Transverse colon (tissue), 4 donors: ENCODE measurements around the gene RAF1. TPM values are rescaled to one million over a fixed set of nuclear protein-coding genes. Genes with fewer than 3 reads are reported as not detected.
"Not testable (repeated sequence)": the region's sequence is repeated elsewhere in the genome, so short reads cannot be mapped to it uniquely, and the experiment has no call there.

Source experiments
- DNase-seq: peaks from one replicate; pipeline ENCODE4 v3.0.0-alpha.2; 2019
- H3K27ac ChIP-seq, 4 donors: fragments of 200-600 bp; sonication (generic); 2 replicates each; pipeline ENCODE4 v1.5.1; 2016 to 2018; ENCODE audit warnings: inconsistent platforms in 4 of 4
- H3K27me3 ChIP-seq: fragments of 200-600 bp; sonication (generic); 2 replicates; pipeline ENCODE4 v1.5.1; 2017; ENCODE audit warnings: inconsistent platforms
- H3K36me3 ChIP-seq, 4 donors: fragments of 200-600 bp; sonication (generic); 2 replicates each; pipeline ENCODE4 v1.5.1; 2017 to 2019; ENCODE audit warnings: inconsistent platforms in 4 of 4
- H3K4me1 ChIP-seq, 4 donors: fragments of 200-600 bp; sonication (generic); 2 replicates each; pipeline ENCODE4 v1.5.1; 2017 to 2020; ENCODE audit warnings: inconsistent platforms in 4 of 4
- H3K4me3 ChIP-seq, 4 donors: fragments of 200-600 bp; sonication (generic); 1 replicate in 1 of 4; 2 replicates in 3 of 4; pipeline versions ENCODE4 v1.5.1 to v1.6.1; 2017 to 2019; ENCODE audit warnings: inconsistent platforms in 4 of 4
- H3K9me3 ChIP-seq, 2 donors: fragments of 200-600 bp; sonication (generic); 2 replicates each; pipeline ENCODE4 v1.5.1; 2017 to 2019; ENCODE audit warnings: inconsistent platforms in 2 of 2
- CTCF ChIP-seq, 5 experiments: fragments of 200-600 bp in 3 of 5; fragments of 450-650 bp in 2 of 5; sonication (generic) in 3 of 5; IDR thresholded peaks; 1 replicate in 2 of 5; 2 replicates in 3 of 5; pipeline ENCODE4 v1.5.1; 2016 to 2017; ENCODE audit warnings: antibody characterized with exemption in 5 of 5, inconsistent platforms in 3 of 5, mild to moderate bottlenecking in 2 of 5, moderate library complexity in 1 of 5
- EP300 ChIP-seq: sonication (generic); formaldehyde crosslinking; IDR thresholded peaks from one replicate; pipeline ENCODE4 v1.6.1; 2017; ENCODE audit warnings: antibody characterized with exemption, low read depth
- POLR2A ChIP-seq: fragments of 450-650 bp; IDR thresholded peaks from one replicate; pipeline ENCODE4 v1.6.1; 2016; ENCODE audit warnings: antibody characterized with exemption, mild to moderate bottlenecking, moderate library complexity
- POLR2AphosphoS5 ChIP-seq, 3 donors: sonication (generic); formaldehyde crosslinking; IDR thresholded peaks; one replicate each; pipeline ENCODE4 v1.6.1; 2016; ENCODE audit warnings: antibody characterized with exemption in 3 of 3
- WGBS, 2 donors: methylation state at CpG; one replicate each; pipeline ENCODE4 v1.1.5; 2018; ENCODE audit warnings: low coverage in 1 of 2; 5-methylcytosine and 5-hydroxymethylcytosine counted together
- in situ Hi-C, 4 donors: fragments of 200-750 bp; cut with MboI; loops; one replicate each; pipeline versions ENCODE4 v1.15.0 to v1.15.1; 2017; ENCODE audit warnings: low sequenced_read_pairs in 3 of 4, low pct_ligation_motif_present in 1 of 4, low pct_unique_long_range_greater_than_20kb in 1 of 4
- intact Hi-C: fragments of 100-400 bp; cut with DNase I; formaldehyde crosslinking; loops from one replicate; pipeline ENCODE4 v1.15.1; 2023; ENCODE audit warnings: low total_unique reads
- total RNA-seq, 4 donors: library from RNA; depleted of rRNA; stranded (reverse); fragments of >200 nt; gene quantifications; one replicate each; pipeline ENCODE4 v1.1.0, GENCODE V29; 2016

The RAF1 gene
- total RNA-seq, 4 donors from 2014 or later = 98.4 to 283 (median 132) TPM

DNA sequence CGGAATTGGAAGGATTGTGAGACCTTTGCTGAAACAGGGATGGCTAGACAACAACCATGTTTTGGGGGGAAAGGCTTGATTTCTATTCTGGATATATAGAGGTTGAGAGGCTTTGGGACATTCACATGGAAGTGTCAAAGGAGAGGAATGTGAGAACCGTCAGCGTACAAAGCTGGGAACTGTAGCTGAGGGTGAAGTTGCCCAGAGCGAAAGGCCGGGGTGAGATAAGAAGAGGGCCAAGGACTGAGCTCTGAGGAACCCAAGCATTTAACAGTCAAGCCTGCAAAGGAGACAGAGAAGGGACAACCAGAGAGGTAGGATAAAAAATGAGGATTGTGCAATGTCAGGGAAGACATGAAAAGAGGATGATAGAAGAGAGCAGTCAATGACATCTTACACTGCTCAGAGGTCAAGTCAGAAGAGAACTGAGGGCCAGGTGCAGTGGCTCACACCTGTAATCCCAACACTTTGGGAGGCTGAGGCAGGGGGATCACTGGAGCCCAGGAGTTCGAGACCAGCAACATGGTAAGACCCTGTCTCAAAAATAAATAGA lies 41.5 kb upstream of the RAF1 start:
- Histone ChIP-seq H3K36me3 (no peaks in the 10 kb centered on the region), H3K9me3 (no peaks in the 10 kb centered on the region), H3K27me3 (no peaks in the 10 kb centered on the region), H3K4me1 (peaks cover 0 to 5% (median 0%) of the 10 kb centered on the region in 4 donors), H3K4me3 (no peak overlapping the region), H3K27ac (no peak overlapping the region)
- TF ChIP-seq EP300 = no peak
- TF ChIP-seq CTCF (IDR thresholded peaks at IDR 0.05) = no peak
- no peak for TF ChIP-seq POLR2AphosphoS5 (IDR thresholded peaks at IDR 0.05)
- TF ChIP-seq POLR2A = no peak
- no peak for DNase-seq
- 91 to 95% methylated on average over 4 to 6 of the region's 6 CpGs for WGBS, 2 donors
- intact Hi-C loops = no loop called here
- in situ Hi-C loops = loop anchor here in 2 of 4 donors (25.0 kb wide), 2 partner anchors 143 to 568 kb away; partner anchors contain the start of gene MKRN2 (in 1 of the 2)

DNA sequence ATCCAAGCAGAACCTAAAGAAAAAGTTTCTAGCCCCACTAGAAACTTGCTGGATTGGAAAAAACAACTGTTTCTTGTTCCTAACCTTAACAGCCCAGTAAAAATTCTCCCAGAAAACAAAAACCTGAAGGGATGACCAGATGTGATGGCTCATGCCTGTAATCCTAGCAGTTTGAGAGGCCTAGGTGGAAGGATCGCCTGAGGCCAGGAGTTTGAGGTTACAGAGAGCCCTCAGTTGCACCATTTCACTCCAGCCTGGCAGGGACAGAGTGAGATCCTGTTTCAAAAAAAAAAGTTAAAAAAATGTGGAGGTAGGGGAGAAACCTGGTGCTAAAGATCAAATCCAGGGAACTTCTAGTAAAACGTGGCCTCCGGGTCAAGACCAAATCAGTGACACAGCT lies 38.6 kb upstream of the RAF1 start:
- WGBS, 2 donors = 83 to 100% methylated on average over 2 to 3 of the region's 3 CpGs
- intact Hi-C loops (no loop called here), in situ Hi-C loops (loop anchor here in 2 of 4 donors (25.0 kb wide), 2 partner anchors 140 to 565 kb away; partner anchors contain the start of gene MKRN2 (in 1 of the 2))
- Histone ChIP-seq H3K4me1 (peaks cover 0 to 5% (median 0%) of the 10 kb centered on the region in 4 donors), H3K27me3 (no peaks in the 10 kb centered on the region), H3K36me3 (no peaks in the 10 kb centered on the region), H3K9me3 (no peaks in the 10 kb centered on the region), H3K27ac (no peak overlapping the region), H3K4me3 (no peak overlapping the region)
- no peak for DNase-seq
- TF ChIP-seq POLR2A (no peak), CTCF (IDR thresholded peaks at IDR 0.05) (no peak), EP300 (no peak), POLR2AphosphoS5 (IDR thresholded peaks at IDR 0.05) (no peak)

DNA sequence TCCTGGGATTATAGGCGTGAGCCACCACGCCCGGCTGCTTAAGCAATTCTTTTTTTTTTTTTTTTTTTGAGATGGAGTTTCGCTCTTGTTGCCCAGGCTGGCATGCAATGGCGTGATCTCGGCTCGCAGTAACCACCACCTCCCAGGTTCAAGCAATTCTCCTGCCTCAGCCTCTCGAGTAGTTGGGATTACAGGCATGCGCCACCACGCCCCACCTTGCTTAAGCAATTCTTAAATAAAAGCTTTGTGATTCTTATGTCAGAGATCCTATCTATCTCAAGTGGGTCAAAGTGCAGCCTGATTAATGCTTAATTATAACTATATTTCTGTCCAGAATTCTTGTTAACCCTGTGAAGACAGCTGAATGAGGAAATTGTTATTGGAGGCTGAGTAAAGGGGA lies 37.7 kb upstream of the RAF1 start:
- H3K4me3 ChIP-seq, H3K9me3 ChIP-seq, H3K36me3 ChIP-seq, intact Hi-C loops, H3K27me3 ChIP-seq, DNase-seq, H3K4me1 ChIP-seq, H3K27ac ChIP-seq: not testable (repeated sequence)
- in situ Hi-C loops = loop anchor here in 2 of 4 donors (25.0 kb wide), 2 partner anchors 139 to 564 kb away; partner anchors contain the start of gene MKRN2 (in 1 of the 2)
- 86% methylated on average over 10 of the region's 10 CpGs; no CpG with 5 or more reads in 1 of the 2 donors for WGBS, 2 donors

DNA sequence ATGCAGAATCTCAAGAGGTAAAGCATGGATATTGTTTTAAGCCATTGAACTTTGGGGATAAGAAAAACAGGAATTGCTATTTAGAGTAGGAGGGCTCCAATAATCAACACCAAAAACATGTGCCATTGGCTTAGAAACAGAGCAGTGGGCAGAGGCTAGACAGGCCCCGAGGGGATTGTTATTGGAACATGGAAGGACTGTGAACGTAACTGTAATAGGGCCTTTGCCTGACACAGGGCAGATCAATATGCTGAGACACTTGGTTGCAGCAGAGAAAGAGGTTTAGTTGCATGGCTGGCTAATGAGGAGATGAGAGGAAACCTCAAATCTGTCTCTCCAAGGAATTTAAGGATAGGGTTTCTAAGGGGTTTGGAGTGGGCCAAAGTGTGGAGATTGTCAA lies 36.9 kb upstream of the RAF1 start:
- in situ Hi-C loops = loop anchor here in 2 of 4 donors (25.0 kb wide), 2 partner anchors 138 to 563 kb away; partner anchors contain the start of gene MKRN2 (in 1 of the 2)
- H3K9me3 ChIP-seq = no peaks in the 10 kb centered on the region
- peaks cover 0 to 5% (median 0%) of the 10 kb centered on the region in 4 donors for H3K4me1 ChIP-seq
- no peak overlapping the region for H3K4me3 ChIP-seq
- no peaks in the 10 kb centered on the region for H3K36me3 ChIP-seq
- 66 to 88% methylated on average over 2 of the region's 2 CpGs for WGBS, 2 donors
- TF ChIP-seq POLR2A (no peak), EP300 (no peak), POLR2AphosphoS5 (IDR thresholded peaks at IDR 0.05) (no peak), CTCF (IDR thresholded peaks at IDR 0.05) (no peak)
- intact Hi-C loops = no loop called here
- no peak overlapping the region for H3K27ac ChIP-seq
- no peak for DNase-seq
- no peaks in the 10 kb centered on the region for H3K27me3 ChIP-seq
